Activated naive CD8-positive, alpha-beta T cell treated with anti-CD3 and anti-CD28 coated beads, Interleukin-2, amount 50 U/mL, for 24 hours (primary cell): ENCODE results near the gene ETNPPL.

Source experiments
- ATAC-seq: fragments of 150-1000 bp; cut with Tn5 transposase; one replicate; pipeline ENCODE4 v1.10.0; 2021
- DNase-seq: peaks from one replicate; pipeline ENCODE4 v3.0.0; 2021
- H3K27ac Mint-ChIP-seq: one replicate; pipeline ENCODE4 v1.8.0; 2021; ENCODE audit warnings: mild to moderate bottlenecking, mixed read lengths
- H3K27me3 Mint-ChIP-seq: one replicate; pipeline ENCODE4 v1.8.0; 2021; ENCODE audit warnings: mixed read lengths
- H3K36me3 Mint-ChIP-seq: one replicate; pipeline ENCODE4 v1.8.0; 2021; ENCODE audit warnings: low read depth, mixed read lengths
- H3K4me1 Mint-ChIP-seq: one replicate; pipeline ENCODE4 v1.8.0; 2021; ENCODE audit warnings: mixed read lengths
- H3K4me3 Mint-ChIP-seq: one replicate; pipeline ENCODE4 v1.8.0; 2021; ENCODE audit warnings: mild to moderate bottlenecking, moderate library complexity, mixed read lengths
- H3K9me3 Mint-ChIP-seq: one replicate; pipeline ENCODE4 v1.8.0; 2021; ENCODE audit warnings: mixed read lengths

The ETNPPL gene

GRCh38 chr4:108700081-108700757 lies 62.6 kb downstream of the ETNPPL start:
- H3K27ac Mint-ChIP-seq: no peak overlapping the region
- no peaks in the 10 kb centered on the region for H3K9me3 Mint-ChIP-seq
- no peaks in the 10 kb centered on the region for H3K36me3 Mint-ChIP-seq
- peaks cover 2% of the 10 kb centered on the region for H3K27me3 Mint-ChIP-seq
- ATAC-seq (no peak), DNase-seq (no peak)
- H3K4me1 Mint-ChIP-seq: peaks cover 15% of the 10 kb centered on the region
- H3K4me3 Mint-ChIP-seq: no peak overlapping the region

GRCh38 chr4:108696160-108696559 lies 66.7 kb downstream of the ETNPPL start:
- H3K27me3 Mint-ChIP-seq: peaks cover 2% of the 10 kb centered on the region
- DNase-seq (no peak), ATAC-seq (no peak)
- no peak overlapping the region for H3K4me3 Mint-ChIP-seq
- no peaks in the 10 kb centered on the region for H3K36me3 Mint-ChIP-seq
- H3K4me1 Mint-ChIP-seq: no peaks in the 10 kb centered on the region
- H3K27ac Mint-ChIP-seq: no peak overlapping the region
- no peaks in the 10 kb centered on the region for H3K9me3 Mint-ChIP-seq

GRCh38 chr4:108695062-108695461 lies 67.8 kb downstream of the ETNPPL start:
- no peaks in the 10 kb centered on the region for H3K36me3 Mint-ChIP-seq
- H3K27ac Mint-ChIP-seq: no peak overlapping the region
- H3K27me3 Mint-ChIP-seq: peaks cover 2% of the 10 kb centered on the region
- ATAC-seq: no peak
- H3K4me3 Mint-ChIP-seq: no peak overlapping the region
- no peaks in the 10 kb centered on the region for H3K9me3 Mint-ChIP-seq
- no peaks in the 10 kb centered on the region for H3K4me1 Mint-ChIP-seq
- DNase-seq: no peak

- Mint-ChIP-seq H3K4me3 (no peak overlapping the region), H3K9me3 (no peaks in the 10 kb centered on the region), H3K27me3 (peaks cover 2% of the 10 kb centered on the region), H3K27ac (no peak overlapping the region), H3K36me3 (no peaks in the 10 kb centered on the region), H3K4me1 (no peaks in the 10 kb centered on the region)
- DNase-seq (no peak), ATAC-seq (no peak)
Measured at GRCh38 chr4:108694423-108694822, 68.4 kb downstream of the ETNPPL start.

- Mint-ChIP-seq H3K36me3 (no peaks in the 10 kb centered on the region), H3K9me3 (no peaks in the 10 kb centered on the region), H3K27me3 (peaks cover 2% of the 10 kb centered on the region), H3K4me1 (no peaks in the 10 kb centered on the region), H3K4me3 (no peak overlapping the region), H3K27ac (no peak overlapping the region)
- DNase-seq (no peak), ATAC-seq (no peak)
Measured at GRCh38 chr4:108693819-108694218, 69.0 kb downstream of the ETNPPL start.

GRCh38 chr4:108693211-108693610 lies 69.6 kb downstream of the ETNPPL start:
- Mint-ChIP-seq H3K4me3 (no peak overlapping the region), H3K27ac (no peak overlapping the region), H3K27me3 (no peaks in the 10 kb centered on the region), H3K4me1 (no peaks in the 10 kb centered on the region), H3K9me3 (no peaks in the 10 kb centered on the region), H3K36me3 (no peaks in the 10 kb centered on the region)
- ATAC-seq (peak; percentile 68), DNase-seq (no peak)
